IMR-90 (cell line): ENCODE data around the gene MNS1. TPM values are rescaled to one million over a fixed set of nuclear protein-coding genes. Genes with fewer than 3 reads are reported as not detected.
A peak's percentile ranks its signal among the peaks of the same experiment; 100 is the strongest.

Experiments
- ATAC-seq: fragments of 200-7000 bp; cut with Tn5 transposase; 2 replicates; pipeline ENCODE4 v1.9.1; 2020; ENCODE audit warnings: low read depth, mild to moderate bottlenecking, moderate library complexity
- BruUV-seq: library from RNA; stranded (reverse); fragments of 400-500 nt; replicated peaks from 2 replicates; lab custom pipeline; 2021; lab: Mats Ljungman, UMichigan
- CTCF ChIA-PET: fragments of 300-600 bp; formaldehyde crosslinking; extraction: SDS; loops from one replicate; lab custom pipeline; 2021; ENCODE audit warnings: antibody characterized with exemption; lab: Yijun Ruan, JAX
- POLR2A ChIA-PET: fragments of 300-600 bp; sonication (Branson Sonifier 250); formaldehyde crosslinking; loops from one replicate; lab custom pipeline; 2022; ENCODE audit warnings: antibody characterized with exemption; ENCODE audit not compliant: unreplicated experiment; lab: Charles Lee
- DNase-seq: peaks from one replicate; pipeline ENCODE4 v3.0.0; 2013
- H2AFZ ChIP-seq: replicated peaks from 2 replicates; pipeline ENCODE3; 2013; ENCODE audit warnings: low read length, mild to moderate bottlenecking; ENCODE audit not compliant: poor library complexity
- H2AK5ac ChIP-seq: 2 replicates; pipeline ENCODE4 v1.6.1; 2013; ENCODE audit warnings: low read depth, low read length, inconsistent platforms
- H2AK9ac ChIP-seq: replicated peaks from 2 replicates; pipeline ENCODE3; 2013; ENCODE audit warnings: mild to moderate bottlenecking, low read depth, low read length, moderate library complexity; ENCODE audit not compliant: poor library complexity
- H2BK120ac ChIP-seq: 2 replicates; pipeline ENCODE4 v1.6.1; 2013; ENCODE audit warnings: low read depth, low read length, inconsistent platforms
- H2BK15ac ChIP-seq: 3 replicates; pipeline ENCODE4 v1.6.1; 2013; ENCODE audit warnings: low read depth, low read length, inconsistent platforms
- H2BK20ac ChIP-seq: 2 replicates; pipeline ENCODE4 v1.6.1; 2013; ENCODE audit warnings: low read depth, mild to moderate bottlenecking, inconsistent platforms, low read length, moderate library complexity
- H2BK5ac ChIP-seq: 2 replicates; pipeline ENCODE4 v1.6.1; 2013; ENCODE audit warnings: mild to moderate bottlenecking, low read depth, low read length, inconsistent platforms; ENCODE audit not compliant: poor library complexity, severe bottlenecking
- H3K14ac ChIP-seq: replicated peaks from 2 replicates; pipeline ENCODE4 v1.6.1; 2013; ENCODE audit warnings: low read depth, low read length, inconsistent platforms
- H3K18ac ChIP-seq: 2 replicates; pipeline ENCODE4 v1.6.1; 2013; ENCODE audit warnings: low read depth, low read length, control low read depth
- H3K23ac ChIP-seq: 2 replicates; pipeline ENCODE4 v1.6.1; 2013; ENCODE audit warnings: low read depth, low read length, inconsistent platforms
- H3K27ac ChIP-seq: 2 replicates; pipeline ENCODE4 v1.5.1; 2013; ENCODE audit warnings: mild to moderate bottlenecking, control low read depth, low read length; ENCODE audit not compliant: insufficient read depth
- H3K27me3 ChIP-seq: 2 replicates; pipeline ENCODE4 v1.6.1; 2013; ENCODE audit warnings: low read length; ENCODE audit not compliant: control insufficient read depth, insufficient read depth
- H3K36me3 ChIP-seq: 2 replicates; pipeline ENCODE4 v1.6.1; 2013; ENCODE audit warnings: low read length, mixed read lengths; ENCODE audit not compliant: control insufficient read depth, insufficient read depth
- H3K4ac ChIP-seq: 2 replicates; pipeline ENCODE4 v1.6.1; 2013; ENCODE audit warnings: low read depth, low read length, inconsistent platforms
- H3K4me1 ChIP-seq: 2 replicates; pipeline ENCODE4 v1.6.1; 2013; ENCODE audit warnings: low read length, mixed read lengths; ENCODE audit not compliant: control insufficient read depth, insufficient read depth
- H3K4me2 ChIP-seq: 2 replicates; pipeline ENCODE4 v1.6.1; 2013; ENCODE audit warnings: low read depth, mild to moderate bottlenecking, control low read depth, low read length, moderate library complexity
- H3K4me3 ChIP-seq: 2 replicates; pipeline ENCODE4 v1.5.1; 2013; ENCODE audit warnings: low read depth, mild to moderate bottlenecking, control low read depth, low read length, moderate library complexity; ENCODE audit not compliant: insufficient read depth
- H3K56ac ChIP-seq: 2 replicates; pipeline ENCODE4 v1.6.1; 2013; ENCODE audit warnings: low read length, inconsistent platforms; ENCODE audit not compliant: insufficient read depth; ENCODE audit errors: extremely low read depth
- H3K79me1 ChIP-seq, 2 experiments: 2 replicates each; pipeline ENCODE4 v1.6.1; 2013; ENCODE audit warnings: low read length in 2 of 2, inconsistent platforms in 1 of 2, low read depth in 1 of 2
- H3K9ac ChIP-seq: 2 replicates; pipeline ENCODE4 v1.6.1; 2013; ENCODE audit warnings: low read depth, low read length, control low read depth
- H3K9me1 ChIP-seq: 2 replicates; pipeline ENCODE4 v1.6.1; 2013; ENCODE audit warnings: low read length, inconsistent platforms; ENCODE audit not compliant: insufficient read depth
- H3K9me3 ChIP-seq: 2 replicates; pipeline ENCODE4 v1.6.1; 2013; ENCODE audit warnings: low read length; ENCODE audit not compliant: control insufficient read depth, insufficient read depth
- H4K20me1 ChIP-seq: 2 replicates; pipeline ENCODE4 v1.6.1; 2013; ENCODE audit warnings: low read length, inconsistent platforms; ENCODE audit not compliant: insufficient read depth
- H4K5ac ChIP-seq: 2 replicates; pipeline ENCODE4 v1.6.1; 2013; ENCODE audit warnings: mild to moderate bottlenecking, low read depth, low read length, control low read depth
- H4K8ac ChIP-seq, 2 experiments: 2 replicates each; pipeline ENCODE4 v1.6.1; 2013; ENCODE audit warnings: low read depth in 2 of 2, low read length in 2 of 2, control low read depth in 1 of 2, inconsistent platforms in 1 of 2
- H4K91ac ChIP-seq: 2 replicates; pipeline ENCODE4 v1.6.1; 2013; ENCODE audit warnings: low read depth, low read length, inconsistent platforms; ENCODE audit not compliant: insufficient read depth
- BHLHE40 ChIP-seq: fragments of 150-350 bp; IDR thresholded peaks from 2 replicates; pipeline ENCODE4 v1.6.1; 2016; ENCODE audit warnings: mild to moderate bottlenecking, low read depth, low read length
- CEBPB ChIP-seq: IDR thresholded peaks from 2 replicates; pipeline ENCODE4 v1.6.1; 2012; ENCODE audit warnings: low read depth, low read length, improper control_type of control experiment
- CHD1 ChIP-seq: IDR thresholded peaks from 2 replicates; pipeline ENCODE4 v1.6.1; 2012; ENCODE audit warnings: low read depth, low read length, improper control_type of control experiment
- MAFK ChIP-seq: IDR thresholded peaks from 2 replicates; pipeline ENCODE4 v1.6.1; 2012; ENCODE audit warnings: low read depth, low read length, improper control_type of control experiment
- NFE2L2 ChIP-seq: fragments of 150-350 bp; IDR thresholded peaks from 2 replicates; pipeline ENCODE4 v1.6.1; 2016; ENCODE audit warnings: low read depth, mild to moderate bottlenecking, low read length
- RCOR1 ChIP-seq: IDR thresholded peaks from 2 replicates; pipeline ENCODE4 v1.6.1; 2012; ENCODE audit warnings: mild to moderate bottlenecking, low read length, improper control_type of control experiment; ENCODE audit not compliant: insufficient replicate concordance
- USF2 ChIP-seq: fragments of 150-350 bp; IDR thresholded peaks from 2 replicates; pipeline ENCODE4 v1.6.1; 2017; ENCODE audit warnings: mild to moderate bottlenecking, antibody characterized with exemption, low read length, low read depth
- WGBS, 2 experiments: methylation state at CpG; one replicate each; pipeline versions ENCODE4 v1.1.5 to v1.1.7; 2013; ENCODE audit warnings: missing lambda C conversion rate in 2 of 2; ENCODE audit not compliant: insufficient read length in 1 of 2; ENCODE audit errors: extremely low coverage in 2 of 2; 5-methylcytosine and 5-hydroxymethylcytosine counted together
- dilution Hi-C: fragments of 300-500 bp; cut with HindIII; formaldehyde crosslinking; loops from one replicate; pipeline ENCODE4 v1.14.3; 2018; ENCODE audit warnings: low sequenced_read_pairs; ENCODE audit not compliant: unreplicated experiment
- in situ Hi-C: fragments of 300-500 bp; cut with MboI; formaldehyde crosslinking; loops from 3 replicates; pipeline ENCODE4 v1.14.3; 2019; ENCODE audit warnings: low sequenced_read_pairs, inconsistent platforms, mixed read lengths
- intact Hi-C: fragments of 100-400 bp; cut with micrococcal nuclease; formaldehyde crosslinking; loops from 2 replicates; pipeline ENCODE4 v1.10.0; 2022
- polyA plus RNA-seq, 3 experiments: library from polyadenylated mRNA; depleted of rRNA; stranded (reverse); fragments of >200 nt; gene quantifications; 2 replicates each; pipeline ENCODE4 v1.2.3, GENCODE V29; 2012; ENCODE audit warnings: low replicate concordance in 1 of 3
- total RNA-seq: library from RNA; depleted of rRNA; stranded (reverse); fragments of >200 nt; gene quantifications from 2 replicates; pipeline ENCODE4 v1.2.3, GENCODE V29; 2012

The MNS1 gene
- total and polyA plus RNA-seq, 2 of the 4 experiments (the other 2 are of a cell fraction) = 0.36 to 0.84 TPM

- Histone ChIP-seq H3K36me3 (no peaks in the 10 kb centered on the region), H3K4ac (no peak overlapping the region), H3K4me1 (no peaks in the 10 kb centered on the region), H2AK5ac (no peak overlapping the region), H3K9me3 (no peaks in the 10 kb centered on the region), H3K23ac (no peak overlapping the region), H3K14ac (no peak overlapping the region), H2AK9ac (no peak overlapping the region), H3K56ac (no peak overlapping the region), H3K27me3 (no peaks in the 10 kb centered on the region), H3K4me3 (no peak overlapping the region), H3K9me1 (no peaks in the 10 kb centered on the region), H3K18ac (no peak overlapping the region), H3K9ac (no peak overlapping the region), H2BK5ac (no peak overlapping the region), H4K20me1 (no peaks in the 10 kb centered on the region), H2BK120ac (no peak overlapping the region), H3K27ac (no peak overlapping the region), H4K91ac (no peak overlapping the region), H2BK15ac (no peak overlapping the region), H2BK20ac (no peak overlapping the region), H2AFZ (peak overlapping the region; percentile 33), H4K8ac (no peak overlapping the region), H4K5ac (no peak overlapping the region), H3K79me1 (no peaks in the 10 kb centered on the region), H3K4me2 (no peak overlapping the region)
- ChIA-PET CTCF (no interaction called here), POLR2A (no interaction called here)
- DNase-seq = no peak
- ATAC-seq = no peak
- no CpG with 5 or more reads among the region's 1 CpG for WGBS, 2 experiments
- dilution Hi-C loops = no loop called here
- TF ChIP-seq MAFK (no peak), CHD1 (no peak), USF2 (no peak), NFE2L2 (no peak), BHLHE40 (no peak), CEBPB (no peak), RCOR1 (no peak)
- intact Hi-C loops = loop anchor here (5.0 to 10.0 kb wide), 5 partner anchors 279 to 689 kb away; partner anchors contain the start of gene NEDD4
- BruUV-seq = no TSS peak
- in situ Hi-C loops = loop anchor here (25.0 kb wide), 1 partner anchor 764 kb away; no protein-coding TSS in a partner anchor
Measured at GRCh38 chr15:56425976-56426375, 39.0 kb downstream of the MNS1 start.
